Body of pancreas (tissue), 4 donors: ENCODE data around the gene C4B.
A peak's percentile ranks its signal among the peaks of the same experiment; 100 is the strongest.

Experiments
- POLR2A ChIP-seq, 3 donors: fragments of 450-650 bp; IDR thresholded peaks; one replicate each; pipeline ENCODE4 v1.6.1; 2016; ENCODE audit warnings: antibody characterized with exemption in 3 of 3, mild to moderate bottlenecking in 2 of 3
- TF ChIP-seq, protein P1 (sequence below), 7 experiments: fragments of 450-650 bp in 4 of 7; fragments of 200-600 bp in 3 of 7; sonication (generic) in 3 of 7; IDR thresholded peaks; one replicate each; pipeline ENCODE4 v1.5.1; 2016 to 2019; ENCODE audit warnings: antibody characterized with exemption in 7 of 7

DNA sequence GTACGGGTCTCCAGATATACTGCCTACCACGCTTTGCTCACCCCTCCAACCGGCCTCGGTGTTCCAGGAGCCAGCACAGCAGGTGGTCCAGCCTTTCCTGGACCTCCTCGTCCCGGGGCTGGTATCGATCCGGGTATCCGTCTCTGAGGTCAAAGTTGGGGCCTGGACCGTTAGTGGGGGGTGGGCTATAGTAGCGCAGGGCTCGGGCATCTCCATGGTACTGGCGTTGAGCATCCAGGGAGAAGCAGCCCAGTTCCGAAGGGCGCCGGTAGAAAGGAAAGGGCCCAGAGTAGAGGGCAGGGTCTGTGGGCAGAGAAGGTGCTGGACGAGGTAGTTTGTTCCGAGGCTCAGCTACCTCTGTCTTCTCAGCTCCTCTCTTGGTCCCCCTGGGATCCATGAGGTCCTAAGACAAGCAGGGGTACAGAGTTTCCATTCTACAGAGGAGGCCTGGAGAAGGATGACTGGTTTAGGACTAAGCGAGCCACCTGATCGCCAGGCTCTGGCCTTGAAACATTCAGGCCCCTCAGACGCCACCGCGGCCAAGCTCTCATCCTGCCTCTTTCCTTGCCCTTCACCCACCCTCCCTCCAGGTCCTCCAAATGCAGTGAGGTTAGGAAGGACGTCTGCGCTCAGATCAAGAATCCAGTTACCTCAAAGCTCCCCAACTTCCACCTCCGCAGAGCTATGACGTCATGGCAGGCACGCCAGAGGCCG is 43.2 kb upstream of the C4B start:
- TF ChIP-seq POLR2A (IDR thresholded peaks at IDR 0.05), result no peak
- TF ChIP-seq, protein P1, sequence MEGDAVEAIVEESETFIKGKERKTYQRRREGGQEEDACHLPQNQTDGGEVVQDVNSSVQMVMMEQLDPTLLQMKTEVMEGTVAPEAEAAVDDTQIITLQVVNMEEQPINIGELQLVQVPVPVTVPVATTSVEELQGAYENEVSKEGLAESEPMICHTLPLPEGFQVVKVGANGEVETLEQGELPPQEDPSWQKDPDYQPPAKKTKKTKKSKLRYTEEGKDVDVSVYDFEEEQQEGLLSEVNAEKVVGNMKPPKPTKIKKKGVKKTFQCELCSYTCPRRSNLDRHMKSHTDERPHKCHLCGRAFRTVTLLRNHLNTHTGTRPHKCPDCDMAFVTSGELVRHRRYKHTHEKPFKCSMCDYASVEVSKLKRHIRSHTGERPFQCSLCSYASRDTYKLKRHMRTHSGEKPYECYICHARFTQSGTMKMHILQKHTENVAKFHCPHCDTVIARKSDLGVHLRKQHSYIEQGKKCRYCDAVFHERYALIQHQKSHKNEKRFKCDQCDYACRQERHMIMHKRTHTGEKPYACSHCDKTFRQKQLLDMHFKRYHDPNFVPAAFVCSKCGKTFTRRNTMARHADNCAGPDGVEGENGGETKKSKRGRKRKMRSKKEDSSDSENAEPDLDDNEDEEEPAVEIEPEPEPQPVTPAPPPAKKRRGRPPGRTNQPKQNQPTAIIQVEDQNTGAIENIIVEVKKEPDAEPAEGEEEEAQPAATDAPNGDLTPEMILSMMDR (IDR thresholded peaks at IDR 0.05), result peak in 1 of 7 experiments; percentile 10
